GM18520 (cell line): ENCODE data around the gene OR9A2.

Experiments
- ATAC-seq: cut with Tn5 transposase; IDR thresholded peaks from one replicate; pipeline ENCODE4 v1.9.1; 2021; ENCODE audit not compliant: unreplicated experiment

OR9A2 gene

GRCh38 chr7:143027032-143027431 lies at the start of gene OR9A2:
OR9A2 (minus strand) TSS chr7:143027132; CDS start chr7:143027132, 0 bp downstream.
- ATAC-seq, result no peak

GRCh38 chr7:143074141-143074540 lies 47.2 kb upstream of the OR9A2 start:
- no peak for ATAC-seq

GRCh38 chr7:143073556-143073955 lies 46.6 kb upstream of the OR9A2 start:
- no peak for ATAC-seq

GRCh38 chr7:143069912-143070500 lies 43.1 kb upstream of the OR9A2 start:
- no peak for ATAC-seq

- ATAC-seq, result no peak
Observed at GRCh38 chr7:143068446-143068845, 41.5 kb upstream of the OR9A2 start.

GRCh38 chr7:143063741-143064140 lies 36.8 kb upstream of the OR9A2 start:
- ATAC-seq, result no peak

GRCh38 chr7:143055754-143056153 lies 28.8 kb upstream of the OR9A2 start:
- ATAC-seq, result no peak

- no peak for ATAC-seq
Observed at GRCh38 chr7:143054621-143055020, 27.7 kb upstream of the OR9A2 start.

GRCh38 chr7:143052041-143052440 lies 25.1 kb upstream of the OR9A2 start, which contains the start of gene OR6V1:
OR6V1 (plus strand) TSS chr7:143052341; CDS start chr7:143052341, 0 bp downstream.
- ATAC-seq, result no peak

- no peak for ATAC-seq
Observed at GRCh38 chr7:143050931-143051330, 24.0 kb upstream of the OR9A2 start.

- ATAC-seq, result no peak
Observed at GRCh38 chr7:143049362-143049761, 22.4 kb upstream of the OR9A2 start.

- ATAC-seq, result no peak
Observed at GRCh38 chr7:143048827-143049226, 21.9 kb upstream of the OR9A2 start.

GRCh38 chr7:143047326-143047725 lies 20.4 kb upstream of the OR9A2 start:
- ATAC-seq, result no peak

GRCh38 chr7:143046426-143046851 lies 19.5 kb upstream of the OR9A2 start:
- no peak for ATAC-seq

- no peak for ATAC-seq
Observed at GRCh38 chr7:143043391-143043790, 16.5 kb upstream of the OR9A2 start.

- ATAC-seq, result no peak
Observed at GRCh38 chr7:143042790-143043271, 15.9 kb upstream of the OR9A2 start.

GRCh38 chr7:143042159-143042789 lies 15.3 kb upstream of the OR9A2 start:
- ATAC-seq, result no peak

- no peak for ATAC-seq
Observed at GRCh38 chr7:143041346-143041745, 14.4 kb upstream of the OR9A2 start.

- no peak for ATAC-seq
Observed at GRCh38 chr7:143040209-143040715, 13.3 kb upstream of the OR9A2 start.

GRCh38 chr7:143038635-143039034 lies 11.7 kb upstream of the OR9A2 start:
- ATAC-seq, result no peak

GRCh38 chr7:143027683-143028082 lies 751 bp upstream of the OR9A2 start:
- no peak for ATAC-seq

GRCh38 chr7:143025371-143025770 lies 1.6 kb downstream of the OR9A2 start:
- ATAC-seq, result no peak
